GM18868 (cell line): Measurements from ENCODE around the gene RASSF10.

Experiments
- ATAC-seq: cut with Tn5 transposase; IDR thresholded peaks from one replicate; pipeline ENCODE4 v1.9.1; 2021; ENCODE audit warnings: mild to moderate bottlenecking, moderate library complexity; ENCODE audit not compliant: unreplicated experiment

Gene RASSF10

GRCh38 chr11:12993626-12994025 lies 15.5 kb upstream of the RASSF10 start:
- no peak for ATAC-seq

DNA sequence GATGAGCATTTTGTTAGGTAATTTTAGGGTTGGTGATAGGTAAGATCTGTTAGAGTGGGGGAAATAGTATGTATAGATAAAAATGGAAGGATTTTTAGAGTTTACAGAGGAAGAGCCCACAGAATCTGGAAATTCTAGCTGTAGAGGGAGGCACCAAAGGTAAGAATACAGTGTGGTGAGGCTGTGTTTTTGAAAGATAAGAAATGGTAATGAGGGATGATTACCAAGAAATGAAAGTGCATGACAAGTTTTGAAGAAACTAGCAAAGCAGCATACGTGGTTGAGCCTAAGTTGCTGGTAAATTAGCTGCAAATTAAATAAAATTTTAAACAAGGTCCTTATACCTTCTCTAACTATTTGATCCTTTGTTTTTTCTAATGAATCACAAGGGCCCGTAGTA lies 14.6 kb upstream of the RASSF10 start:
- ATAC-seq = no peak

GRCh38 chr11:12995188-12995587 lies 13.9 kb upstream of the RASSF10 start:
- ATAC-seq = no peak

- no peak for ATAC-seq
Observed at GRCh38 chr11:12995823-12996222, 13.3 kb upstream of the RASSF10 start.

GRCh38 chr11:12997168-12997567 lies 11.9 kb upstream of the RASSF10 start:
- ATAC-seq = no peak

DNA sequence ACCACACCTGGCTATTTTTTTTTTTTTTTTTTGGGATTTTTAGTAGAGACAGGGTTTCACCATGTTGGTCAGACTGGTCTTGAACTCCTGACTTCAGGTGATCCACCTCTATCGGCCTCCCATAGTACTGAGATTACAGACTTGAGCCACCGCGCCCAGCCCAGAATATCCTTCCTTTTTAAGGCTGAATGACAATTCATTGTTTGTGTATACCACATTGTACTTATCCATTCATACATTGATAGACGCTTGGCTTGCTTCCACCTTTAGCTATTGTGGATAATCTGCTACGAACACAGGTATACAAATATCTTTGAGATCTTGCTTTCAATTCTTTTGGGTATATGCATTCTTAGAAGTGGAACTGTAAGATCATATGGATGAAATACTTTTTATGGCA lies 10.8 kb upstream of the RASSF10 start:
- ATAC-seq = no peak

DNA sequence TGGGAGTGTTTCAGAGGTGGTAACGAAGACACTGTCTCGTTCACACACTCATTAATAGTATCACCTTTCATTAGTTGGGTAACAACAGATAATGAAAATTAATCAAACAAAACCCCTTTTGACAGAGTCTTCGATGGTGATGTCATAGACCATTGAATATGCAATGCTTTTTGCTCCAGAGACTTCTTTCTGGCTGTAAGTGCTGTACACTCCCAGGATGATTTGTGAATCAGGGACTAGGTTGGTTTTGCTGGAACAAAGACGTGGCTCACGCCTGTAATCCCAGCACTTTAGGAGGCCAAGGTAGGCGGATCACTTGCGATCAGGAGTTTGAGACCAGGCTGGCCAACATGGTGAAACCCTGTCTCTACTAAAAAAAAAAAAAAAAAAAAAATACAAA lies 9.5 kb upstream of the RASSF10 start:
- ATAC-seq = no peak

DNA sequence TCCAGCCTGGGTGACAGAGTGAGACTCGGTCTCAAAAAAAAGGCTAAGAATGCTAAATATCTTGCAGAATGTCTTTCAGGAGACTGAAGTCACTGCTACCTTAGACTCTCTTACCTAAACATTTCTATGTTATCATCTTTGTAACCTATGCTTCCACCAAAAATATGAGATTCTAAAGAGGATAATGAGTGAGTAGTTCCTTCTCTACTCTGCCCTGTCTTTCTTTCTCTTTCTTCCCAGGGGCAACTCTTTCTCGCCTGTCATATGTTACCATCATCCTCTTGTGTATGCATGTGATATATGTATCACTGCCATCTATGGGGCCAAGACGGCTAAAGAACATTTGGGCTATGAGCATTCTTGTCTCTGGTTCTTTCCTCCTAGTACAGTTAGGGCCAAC lies 9.0 kb upstream of the RASSF10 start:
- no peak for ATAC-seq

DNA sequence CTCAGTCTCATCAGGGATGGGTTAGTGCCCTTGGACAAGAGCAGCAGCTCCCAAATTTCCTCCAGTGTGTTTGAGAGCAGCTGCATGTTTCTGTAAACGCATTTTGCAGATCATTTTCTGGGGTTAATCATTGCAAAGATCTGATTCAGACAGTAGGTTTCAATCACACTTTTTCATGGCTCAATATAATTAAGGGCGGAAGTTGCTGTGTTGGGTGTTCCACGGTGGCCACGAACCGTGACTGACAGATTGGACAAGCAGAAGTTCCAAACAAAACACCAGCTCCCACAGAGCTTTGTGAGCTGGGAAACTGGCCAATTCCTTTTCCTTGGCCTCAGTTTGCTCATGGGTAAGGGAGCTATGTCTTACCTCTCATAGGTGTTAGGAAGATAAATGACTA lies 8.4 kb upstream of the RASSF10 start:
- ATAC-seq = no peak

DNA sequence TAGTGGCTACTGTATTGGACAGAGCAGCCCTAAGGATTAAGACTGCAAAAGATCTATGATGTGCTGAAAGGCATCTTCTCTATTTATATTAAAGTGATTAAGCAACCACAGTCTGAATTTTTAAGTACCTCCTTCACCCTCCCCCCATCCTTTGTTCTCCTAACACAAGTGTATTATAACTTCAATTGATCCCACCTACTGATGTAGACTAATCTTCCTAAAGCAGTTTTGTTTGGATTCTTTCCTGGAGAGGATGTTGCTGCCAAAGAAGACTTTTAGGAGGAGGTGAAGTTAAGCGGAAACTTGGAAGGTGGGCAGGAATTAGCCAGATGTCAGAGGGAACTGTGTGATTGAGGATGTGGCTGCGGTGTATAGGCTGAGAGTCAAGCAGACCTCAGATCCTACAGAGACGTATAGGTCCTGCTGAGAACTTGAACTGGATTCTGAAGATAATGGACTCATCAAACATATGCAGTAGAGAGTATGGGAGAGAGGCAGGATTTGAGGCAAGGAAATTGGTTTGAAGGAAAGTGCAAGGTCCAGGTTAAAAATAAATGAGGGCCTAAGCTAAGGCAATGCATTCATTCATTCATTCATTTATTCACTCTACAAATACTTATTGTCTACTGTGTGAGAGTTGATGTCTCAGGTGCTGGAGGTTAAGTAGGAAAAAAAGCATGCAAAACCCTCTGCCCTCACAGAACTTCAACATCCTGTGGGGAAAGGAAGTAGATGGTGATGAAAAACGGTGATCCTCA lies 5.2 kb upstream of the RASSF10 start:
- ATAC-seq = no peak

DNA sequence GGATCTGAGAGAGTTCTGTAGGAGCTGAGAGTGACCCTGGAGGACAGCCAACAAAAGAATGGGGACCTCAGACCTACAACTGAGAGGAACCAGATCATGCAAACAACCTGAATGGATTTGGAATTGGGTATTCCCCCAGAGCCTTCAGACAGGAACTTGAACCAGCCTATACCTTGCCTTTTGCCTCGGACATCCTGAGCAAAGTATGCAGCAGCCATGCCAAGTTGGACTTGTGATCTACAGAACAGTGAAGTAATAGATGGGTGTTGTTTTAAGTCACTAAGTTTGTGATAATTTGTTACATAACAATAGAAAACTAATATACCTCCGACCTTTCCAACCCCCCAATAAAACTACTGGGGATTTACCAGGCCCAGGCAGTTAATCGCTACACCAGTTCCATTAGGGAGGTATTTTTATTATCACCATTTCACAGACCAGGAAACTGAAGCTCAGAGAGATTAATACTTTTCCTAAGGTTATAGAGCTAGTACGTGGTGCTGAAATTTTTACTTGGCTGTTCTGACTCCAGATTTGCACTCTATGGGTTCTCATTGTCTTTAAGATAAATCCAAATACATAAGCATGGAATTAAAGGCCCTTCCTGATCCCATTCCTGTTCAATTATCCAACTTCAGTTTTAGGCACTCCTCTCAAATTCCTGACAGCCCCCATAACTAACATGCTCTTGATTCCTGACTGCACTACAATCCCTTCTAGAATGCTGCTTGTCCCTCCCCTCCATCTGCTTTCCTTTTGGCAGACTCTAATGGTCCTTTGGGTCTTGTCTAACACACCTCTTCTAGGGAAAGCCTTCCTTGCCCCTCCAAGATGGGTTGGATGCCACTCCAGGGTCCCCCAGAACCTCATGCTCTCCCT lies 1.7 kb upstream of the RASSF10 start:
- no peak for ATAC-seq

DNA sequence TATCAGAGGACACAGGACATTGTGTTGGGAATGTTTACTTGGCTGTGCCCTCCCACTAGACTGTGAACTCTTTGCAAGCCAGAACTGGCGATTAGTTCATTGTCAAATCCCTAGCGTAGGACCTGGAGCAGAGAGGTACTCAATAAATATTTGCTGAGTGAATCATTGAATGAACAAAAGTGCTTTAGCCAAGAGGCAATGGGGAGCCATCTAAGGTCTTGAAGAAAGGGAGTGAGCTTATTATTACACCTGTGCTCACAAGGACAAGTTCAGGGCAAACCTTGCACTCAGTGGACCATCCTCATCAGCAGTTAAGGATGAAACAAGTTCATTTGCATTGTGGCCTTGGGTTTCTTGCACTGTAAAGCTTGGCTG lies 1.1 kb upstream of the RASSF10 start:
- no peak for ATAC-seq

DNA sequence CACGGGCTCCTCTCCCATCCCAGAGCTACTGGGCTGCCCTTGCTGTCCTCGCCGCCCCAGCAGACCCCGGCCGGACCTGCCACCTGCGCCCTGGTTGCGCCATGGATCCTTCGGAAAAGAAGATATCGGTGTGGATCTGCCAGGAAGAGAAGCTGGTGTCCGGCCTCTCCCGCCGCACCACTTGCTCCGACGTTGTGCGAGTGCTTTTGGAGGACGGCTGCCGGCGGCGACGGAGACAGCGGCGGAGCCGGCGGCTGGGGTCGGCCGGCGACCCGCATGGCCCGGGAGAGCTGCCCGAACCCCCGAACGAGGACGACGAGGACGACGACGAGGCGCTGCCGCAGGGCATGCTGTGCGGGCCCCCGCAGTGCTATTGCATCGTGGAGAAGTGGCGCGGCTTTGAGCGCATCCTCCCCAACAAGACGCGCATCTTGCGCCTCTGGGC lies 382 bp downstream of the RASSF10 start:
- no peak for ATAC-seq

GRCh38 chr11:13009921-13010748 lies 1.0 kb downstream of the RASSF10 start:
- no peak for ATAC-seq

GRCh38 chr11:13010749-13011465 lies 1.8 kb downstream of the RASSF10 start:
- no peak for ATAC-seq

DNA sequence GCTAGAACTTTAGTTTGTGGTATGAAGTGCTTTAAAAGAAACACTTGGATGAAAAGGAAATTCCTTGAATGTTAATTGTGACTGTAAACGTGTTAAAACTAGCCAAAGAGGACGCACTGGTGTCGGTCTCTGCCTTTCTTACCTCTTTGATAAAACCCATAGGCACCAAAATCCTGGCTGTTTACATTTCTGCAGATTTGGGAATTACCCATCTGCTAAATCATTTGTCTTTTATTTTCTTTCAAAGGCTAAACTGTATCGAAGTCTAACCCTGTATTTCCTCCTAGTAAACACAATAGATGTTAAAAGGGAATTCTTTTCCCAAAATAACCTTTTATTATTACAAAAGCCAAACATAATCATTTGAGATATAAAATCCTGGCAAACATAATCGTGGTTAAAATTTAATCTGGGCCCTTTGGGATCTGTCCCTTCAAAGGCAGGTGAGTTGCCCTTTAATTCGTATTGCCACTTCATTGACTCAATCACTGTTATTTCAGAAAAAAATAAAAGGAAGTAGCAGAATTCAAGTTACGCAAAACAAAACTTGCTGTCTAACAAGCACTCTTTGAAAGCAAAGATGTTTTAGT lies 2.4 kb downstream of the RASSF10 start:
- ATAC-seq = no peak

DNA sequence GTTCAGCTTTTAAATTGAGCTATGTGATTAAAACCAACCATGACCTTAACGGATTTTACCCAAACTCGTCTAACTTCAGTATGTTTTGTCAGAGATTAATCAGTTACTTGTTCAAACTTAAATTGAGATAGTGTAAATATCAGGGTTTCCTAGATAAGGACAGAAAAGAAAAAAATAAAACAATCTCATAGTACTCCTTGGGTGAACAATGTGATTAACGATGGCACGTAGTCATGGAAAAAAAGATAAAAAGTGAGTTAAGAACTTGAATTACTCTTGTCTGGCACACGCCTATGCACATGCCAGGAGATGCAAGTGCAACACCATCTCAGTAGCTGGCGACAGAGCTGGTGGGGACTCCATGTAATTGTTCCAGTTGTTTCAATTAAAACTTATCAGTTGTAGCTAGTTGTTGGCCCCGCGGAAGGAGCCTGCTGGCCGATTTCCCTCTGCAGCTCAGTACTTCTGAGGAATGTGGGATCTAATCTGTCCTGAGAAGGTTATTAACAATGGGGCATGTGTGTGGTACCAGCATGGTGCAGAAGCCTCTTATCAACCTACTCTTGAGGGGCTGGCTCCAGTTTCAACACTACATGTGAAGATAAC lies 3.0 kb downstream of the RASSF10 start:
- no peak for ATAC-seq

- ATAC-seq = peak; percentile 53
Observed at GRCh38 chr11:13013054-13013488, 4.0 kb downstream of the RASSF10 start.

DNA sequence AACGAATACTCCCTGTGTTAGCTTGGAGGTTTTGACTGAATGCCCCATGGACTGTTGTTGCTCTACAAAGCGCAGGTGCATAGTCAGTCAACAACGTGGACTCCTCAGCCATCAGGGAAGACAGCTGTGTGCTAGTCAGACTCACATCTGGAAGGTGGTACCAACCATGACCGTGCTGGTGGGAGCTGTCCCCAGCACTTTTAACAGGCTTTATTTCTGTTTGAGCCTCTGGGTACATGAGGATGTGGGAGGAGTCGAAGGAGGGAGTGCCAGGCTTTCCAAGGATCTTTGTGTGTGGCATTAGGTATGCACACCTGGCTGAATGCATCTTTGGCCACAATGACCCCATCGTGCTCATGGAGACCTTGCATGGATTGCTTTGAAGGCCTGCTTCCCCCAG lies 6.6 kb downstream of the RASSF10 start:
- ATAC-seq = no peak

GRCh38 chr11:13016415-13016814 lies 7.3 kb downstream of the RASSF10 start:
- ATAC-seq = no peak
